GM12872 (cell line): ENCODE measurements around the gene NDUFB2.

Experiments
- CTCF ChIP-seq: IDR thresholded peaks from 3 replicates; pipeline ENCODE4 v1.5.1; 2011; ENCODE audit warnings: low read depth, mild to moderate bottlenecking, low read length, moderate library complexity; ENCODE audit not compliant: insufficient read depth

NDUFB2 gene

GRCh38 chr7:140689199-140690152 lies 7.0 kb upstream of the NDUFB2 start:
- TF ChIP-seq CTCF = no peak

DNA sequence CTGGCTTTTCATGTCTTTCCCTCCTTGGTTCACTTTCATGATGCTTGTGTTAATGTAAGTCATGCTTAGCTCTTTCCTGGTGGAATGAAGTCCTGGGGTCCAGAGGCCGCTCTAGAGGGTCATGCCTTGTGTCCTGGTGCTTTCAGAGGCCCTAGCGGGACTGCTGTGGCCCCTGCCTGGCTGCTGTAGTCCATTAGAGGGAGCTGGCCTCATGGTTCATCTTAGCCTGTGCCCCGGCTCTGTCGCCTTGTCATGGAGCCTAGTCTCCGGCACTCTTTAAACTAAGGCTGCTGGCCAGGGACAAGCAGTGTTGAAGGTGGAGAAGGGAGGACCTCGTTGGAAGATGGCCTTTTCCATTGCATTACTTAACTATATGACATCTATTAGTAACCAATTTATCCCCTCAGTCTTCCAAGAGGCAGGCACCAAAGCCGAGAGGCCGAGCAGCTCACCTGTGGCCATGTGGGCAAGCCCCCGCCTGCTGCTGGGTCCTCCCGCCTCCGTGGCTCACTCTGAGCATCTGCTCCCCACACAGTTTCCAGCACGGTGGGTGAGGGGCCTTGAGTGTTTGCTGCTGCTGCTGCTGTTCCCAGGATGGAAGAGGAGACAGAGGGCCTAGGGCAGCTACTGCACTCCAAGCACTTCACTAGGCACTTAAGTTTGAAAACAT lies 5.0 kb upstream of the NDUFB2 start:
- no peak for TF ChIP-seq CTCF

DNA sequence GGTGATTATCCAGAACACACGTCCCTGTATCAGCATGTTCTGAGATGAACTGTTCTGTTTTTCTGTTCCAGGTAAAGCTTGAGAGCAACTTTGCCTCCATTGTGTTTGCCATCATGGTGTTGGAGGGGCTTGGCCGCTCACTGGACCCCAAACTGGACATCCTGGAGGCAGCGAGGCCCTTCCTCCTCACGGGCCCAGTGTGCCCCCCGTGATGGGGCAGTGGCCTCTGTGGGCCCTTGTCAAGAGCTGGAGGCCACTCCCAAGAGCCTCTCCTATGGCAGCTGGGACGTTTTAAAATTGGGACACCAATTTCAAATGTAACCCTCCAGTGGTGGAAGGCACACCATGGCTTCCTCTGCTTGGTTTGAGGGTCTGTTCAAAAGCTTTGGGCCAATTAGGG lies 1.9 kb upstream of the NDUFB2 start:
- TF ChIP-seq CTCF = no peak

GRCh38 chr7:140695381-140695780 lies 1.1 kb upstream of the NDUFB2 start:
- TF ChIP-seq CTCF = no peak

GRCh38 chr7:140696024-140696679 lies 356 bp upstream of the NDUFB2 start:
- no peak for TF ChIP-seq CTCF

- TF ChIP-seq CTCF = 0 out of 3 replicates have a peak, but pooled peaks have one; percentile 8
Measured at GRCh38 chr7:140697447-140698143, 1.1 kb downstream of the NDUFB2 start.
